DMS153 treated with DMSO at 0.1 percent for 48 hours (cell line): ENCODE measurements around the gene SKA2.
A peak's percentile ranks its signal among the peaks of the same experiment; 100 is the strongest.
"Not testable (repeated sequence)": the region's sequence is repeated elsewhere in the genome, so short reads cannot be mapped to it uniquely, and the experiment has no call there.

Source experiments
- DNase-seq: peaks from one replicate; lab custom pipeline; 2025; ENCODE audit not compliant: unreplicated experiment; lab: John Stamatoyannopoulos, UW

Gene SKA2

GRCh38 chr17:59105852-59106462 is 49.0 kb downstream of the SKA2 start:
- peak; percentile 34 for DNase-seq

GRCh38 chr17:59101178-59101577 is 53.8 kb downstream of the SKA2 start:
- no peak for DNase-seq

- DNase-seq, result no peak
Measured at GRCh38 chr17:59097876-59098275, 57.1 kb downstream of the SKA2 start.

- no peak for DNase-seq
Measured at GRCh38 chr17:59094861-59095530, 60.0 kb downstream of the SKA2 start.

- no peak for DNase-seq
Measured at GRCh38 chr17:59093702-59094231, 61.2 kb downstream of the SKA2 start.

- DNase-seq, result no peak
Measured at GRCh38 chr17:59093145-59093701, 61.8 kb downstream of the SKA2 start.

- not testable (repeated sequence) for DNase-seq
Measured at GRCh38 chr17:59090593-59090992, 64.4 kb downstream of the SKA2 start.

GRCh38 chr17:59084154-59084553 is 70.8 kb downstream of the SKA2 start:
- no peak for DNase-seq

- DNase-seq, result no peak
Measured at GRCh38 chr17:59074494-59074893, 80.5 kb downstream of the SKA2 start.

GRCh38 chr17:59073972-59074371 is 81.0 kb downstream of the SKA2 start:
- no peak for DNase-seq

GRCh38 chr17:59069856-59070255 is 85.1 kb downstream of the SKA2 start:
- DNase-seq, result no peak

GRCh38 chr17:59067756-59068155 is 87.2 kb downstream of the SKA2 start:
- DNase-seq, result no peak

GRCh38 chr17:59067340-59067739 is 87.6 kb downstream of the SKA2 start:
- DNase-seq, result no peak

GRCh38 chr17:59062509-59062908 is 92.5 kb downstream of the SKA2 start:
- DNase-seq, result no peak
